H9 (cell line): ENCODE measurements around the gene HNF1B. TPM values are rescaled to one million over a fixed set of nuclear protein-coding genes. Genes with fewer than 3 reads are reported as not detected.

ENCODE experiments used
- DNase-seq: peaks from one replicate; pipeline ENCODE4 v3.0.0-alpha.2; 2017
- H2AFZ ChIP-seq: one replicate; pipeline ENCODE4 v1.6.1; 2013; ENCODE audit warnings: mild to moderate bottlenecking, low read length, control low read depth, moderate library complexity
- H2AK5ac ChIP-seq: 2 replicates; pipeline ENCODE4 v1.6.1; 2013; ENCODE audit warnings: low read length, control low read depth, mixed read lengths; ENCODE audit not compliant: insufficient read length
- H2BK120ac ChIP-seq: one replicate; pipeline ENCODE4 v1.6.1; 2013; ENCODE audit warnings: low read depth, mild to moderate bottlenecking, low read length, control low read depth, inconsistent platforms; ENCODE audit not compliant: poor library complexity, severe bottlenecking
- H2BK12ac ChIP-seq: 2 replicates; pipeline ENCODE4 v1.6.1; 2013; ENCODE audit warnings: low read length, control low read depth, mixed read lengths, low read depth; ENCODE audit not compliant: insufficient read length
- H2BK15ac ChIP-seq: 2 replicates; pipeline ENCODE4 v1.6.1; 2013; ENCODE audit warnings: low read depth, low read length, control low read depth
- H2BK20ac ChIP-seq: one replicate; pipeline ENCODE4 v1.6.1; 2013; ENCODE audit warnings: low read depth, mild to moderate bottlenecking, low read length, control low read depth, inconsistent platforms; ENCODE audit not compliant: poor library complexity, severe bottlenecking
- H2BK5ac ChIP-seq: 2 replicates; pipeline ENCODE4 v1.6.1; 2013; ENCODE audit warnings: low read length, control low read depth, mixed read lengths; ENCODE audit not compliant: insufficient read length
- H3K14ac ChIP-seq: 2 replicates; pipeline ENCODE4 v1.6.1; 2013; ENCODE audit warnings: low read length, control low read depth; ENCODE audit not compliant: insufficient read depth
- H3K18ac ChIP-seq: 2 replicates; pipeline ENCODE4 v1.6.1; 2013; ENCODE audit warnings: low read depth, mild to moderate bottlenecking, mixed read lengths, low read length, control low read depth; ENCODE audit not compliant: insufficient read length
- H3K23ac ChIP-seq: 2 replicates; pipeline ENCODE4 v1.6.1; 2013; ENCODE audit warnings: low read length, control low read depth, mixed read lengths, low read depth; ENCODE audit not compliant: insufficient read length
- H3K23me2 ChIP-seq: 2 replicates; pipeline ENCODE4 v1.6.1; 2013; ENCODE audit warnings: low read depth, mild to moderate bottlenecking, mixed read lengths, low read length, control low read depth; ENCODE audit not compliant: insufficient read length, poor library complexity, severe bottlenecking
- H3K27ac ChIP-seq: 2 replicates; pipeline ENCODE4 v1.5.1; 2013; ENCODE audit warnings: low read length, control low read depth, mixed read lengths, low read depth; ENCODE audit not compliant: insufficient read length
- H3K27me3 ChIP-seq: 2 replicates; pipeline ENCODE4 v1.6.1; 2013; ENCODE audit warnings: low read length, control low read depth, inconsistent platforms; ENCODE audit not compliant: insufficient read depth
- H3K4ac ChIP-seq: 2 replicates; pipeline ENCODE4 v1.6.1; 2013; ENCODE audit warnings: low read depth, mild to moderate bottlenecking, control low read depth, inconsistent platforms, low read length, moderate library complexity
- H3K4me1 ChIP-seq: 2 replicates; pipeline ENCODE4 v1.6.1; 2013; ENCODE audit warnings: low read length, control low read depth, inconsistent platforms; ENCODE audit not compliant: insufficient read depth
- H3K4me2 ChIP-seq: 2 replicates; pipeline ENCODE4 v1.6.1; 2013; ENCODE audit warnings: low read length, control low read depth, mixed read lengths; ENCODE audit not compliant: insufficient read length, insufficient read depth
- H3K56ac ChIP-seq: 2 replicates; pipeline ENCODE4 v1.6.1; 2013; ENCODE audit warnings: low read depth, mild to moderate bottlenecking, mixed read lengths, low read length, control low read depth; ENCODE audit not compliant: insufficient read length
- H3K79me1 ChIP-seq: 2 replicates; pipeline ENCODE4 v1.6.1; 2013; ENCODE audit warnings: low read depth, mild to moderate bottlenecking, moderate library complexity, low read length, control low read depth, inconsistent platforms; ENCODE audit not compliant: insufficient read depth, poor library complexity, severe bottlenecking
- H3K79me2 ChIP-seq: 2 replicates; pipeline ENCODE4 v1.6.1; 2013; ENCODE audit warnings: low read length, control low read depth, inconsistent platforms; ENCODE audit not compliant: insufficient read depth
- H3K9ac ChIP-seq: 2 replicates; pipeline ENCODE4 v1.6.1; 2013; ENCODE audit warnings: low read length, control low read depth, mixed read lengths; ENCODE audit not compliant: insufficient read length; ENCODE audit errors: extremely low read depth
- H3K9me3 ChIP-seq: one replicate; pipeline ENCODE4 v1.6.1; 2013; ENCODE audit warnings: low read depth, low read length, inconsistent platforms; ENCODE audit not compliant: control insufficient read depth
- H3T11ph ChIP-seq: one replicate; pipeline ENCODE4 v1.6.1; 2013; ENCODE audit warnings: mild to moderate bottlenecking, low read length, control low read depth, inconsistent platforms
- H4K20me1 ChIP-seq: one replicate; pipeline ENCODE4 v1.6.1; 2013; ENCODE audit not compliant: control insufficient read depth, insufficient read length, insufficient read depth
- H4K5ac ChIP-seq: 2 replicates; pipeline ENCODE4 v1.6.1; 2013; ENCODE audit warnings: low read depth, mild to moderate bottlenecking, mixed read lengths, low read length, control low read depth; ENCODE audit not compliant: insufficient read length
- H4K8ac ChIP-seq: replicated peaks from 2 replicates; pipeline ENCODE4 v1.6.1; 2013; ENCODE audit warnings: low read length, control low read depth, mixed read lengths, low read depth; ENCODE audit not compliant: insufficient read length
- H4K91ac ChIP-seq: 2 replicates; pipeline ENCODE4 v1.6.1; 2013; ENCODE audit warnings: low read depth, mild to moderate bottlenecking, moderate library complexity, mixed read lengths, low read length, control low read depth; ENCODE audit not compliant: insufficient read length
- H3K27ac Mint-ChIP-seq, 3 experiments: 2 replicates in 2 of 3; 3 replicates in 1 of 3; pipeline ENCODE4 v1.8.0; 2020 to 2021; ENCODE audit warnings: mixed read lengths in 3 of 3, mild to moderate bottlenecking in 1 of 3, moderate library complexity in 1 of 3
- H3K27me3 Mint-ChIP-seq: 2 replicates; pipeline ENCODE4 v1.8.0; 2021; ENCODE audit warnings: low read depth, mild to moderate bottlenecking, moderate library complexity, mixed read lengths
- H3K36me3 Mint-ChIP-seq, 3 experiments: 2 replicates in 2 of 3; 3 replicates in 1 of 3; pipeline ENCODE4 v1.8.0; 2020 to 2021; ENCODE audit warnings: low read depth in 3 of 3, mixed read lengths in 3 of 3; ENCODE audit not compliant: insufficient read depth in 1 of 3
- H3K4me1 Mint-ChIP-seq, 2 experiments: 2 replicates each; pipeline ENCODE4 v1.8.0; 2020; ENCODE audit warnings: mixed read lengths in 2 of 2
- H3K4me3 Mint-ChIP-seq, 2 experiments: 2 replicates in 1 of 2; 3 replicates in 1 of 2; pipeline ENCODE4 v1.8.0; 2020 to 2021; ENCODE audit warnings: mild to moderate bottlenecking in 2 of 2, mixed read lengths in 2 of 2, moderate library complexity in 1 of 2
- H3K9me3 Mint-ChIP-seq, 2 experiments: 2 replicates in 1 of 2; 3 replicates in 1 of 2; pipeline ENCODE4 v1.8.0; 2020; ENCODE audit warnings: mild to moderate bottlenecking in 2 of 2, mixed read lengths in 2 of 2, moderate library complexity in 1 of 2
- CTCF ChIP-seq: fragments of 200-600 bp; sonication (generic); conservative IDR thresholded peaks from 3 replicates; pipeline ENCODE4 v1.8.0; 2021; ENCODE audit warnings: antibody characterized with exemption, mild to moderate bottlenecking
- WGBS: extraction: QIAGEN DNeasy Blood & Tissue Kit; methylation state at CpG from one replicate; pipeline ENCODE4 v1.1.7; 2013; ENCODE audit warnings: missing lambda C conversion rate, low lambda C conversion rate, mixed read lengths; ENCODE audit not compliant: insufficient read length; ENCODE audit errors: extremely low coverage; 5-methylcytosine and 5-hydroxymethylcytosine counted together
- total RNA-seq: library from RNA; stranded (reverse); gene quantifications from 2 replicates; pipeline ENCODE4 v1.2.1, GENCODE V29; 2021

Gene HNF1B
- total RNA-seq, 1 experiment from 2014 or later, result not detected

DNA sequence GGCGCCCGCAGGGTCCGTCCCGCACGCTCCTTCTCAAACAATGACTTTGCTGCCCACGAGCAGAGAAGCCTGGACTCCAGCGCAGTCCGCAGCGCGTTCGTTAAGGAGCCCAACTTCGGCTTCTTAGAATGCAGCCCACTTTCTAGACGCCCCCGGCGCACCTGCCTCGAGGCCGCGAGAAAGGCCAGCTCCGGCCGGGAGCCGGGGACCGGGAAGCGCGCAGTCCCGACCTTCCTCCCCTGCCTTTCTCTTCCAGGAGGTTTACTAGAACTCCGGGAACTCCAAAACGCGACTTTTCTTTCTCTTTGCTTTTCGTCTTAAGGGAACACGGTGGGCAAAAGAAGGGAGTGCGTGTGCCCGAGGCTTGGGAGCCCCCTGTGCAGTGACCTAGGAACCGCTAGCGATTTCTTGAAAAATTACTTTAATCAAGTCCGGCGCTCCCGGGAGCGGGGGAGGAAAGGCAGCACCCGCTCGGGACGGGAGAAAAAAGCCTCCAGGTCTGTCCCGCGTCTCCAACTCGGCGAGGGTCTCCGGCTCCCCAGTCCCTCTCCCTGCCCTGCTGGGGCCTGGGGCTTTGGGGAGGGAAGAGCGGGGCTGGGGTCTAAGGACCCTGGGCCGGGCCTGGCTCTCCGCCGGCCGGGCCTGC lies 2.6 kb downstream of the HNF1B start:
- Mint-ChIP-seq H3K4me3 (peak overlapping the region; percentile 58 to 87), H3K36me3 (no peaks in the 10 kb centered on the region), H3K27me3 (peaks cover 98% of the 10 kb centered on the region), H3K27ac (no peak overlapping the region), H3K9me3 (peaks cover 0 to 3% of the 10 kb centered on the region in 2 experiments; a peak in 1 of 5 replicates), H3K4me1 (peaks cover 16 to 25% of the 10 kb centered on the region in 2 experiments)
- no peak overlapping the region for H4K5ac ChIP-seq
- no peak overlapping the region for H3K23ac ChIP-seq
- H3K9me3 ChIP-seq, result no peaks in the 10 kb centered on the region
- peaks cover 80% of the 10 kb centered on the region for H3K27me3 ChIP-seq
- H3K18ac ChIP-seq, result no peak overlapping the region
- no CpG with 5 or more reads among the region's 51 CpGs for WGBS
- DNase-seq, result peak; percentile 72
- no peak overlapping the region for H4K8ac ChIP-seq
- no peak overlapping the region for H2BK15ac ChIP-seq
- H2BK12ac ChIP-seq, result no peak overlapping the region
- H4K91ac ChIP-seq, result no peak overlapping the region
- H3T11ph ChIP-seq, result no peak overlapping the region
- H3K23me2 ChIP-seq, result peaks cover 29% of the 10 kb centered on the region
- H4K20me1 ChIP-seq, result no peaks in the 10 kb centered on the region
- no peak overlapping the region for H3K9ac ChIP-seq
- no peak overlapping the region for H2BK20ac ChIP-seq
- no peak for TF ChIP-seq CTCF
- no peak overlapping the region for H2BK5ac ChIP-seq
- no peaks in the 10 kb centered on the region for H3K79me2 ChIP-seq
- no peak overlapping the region for H3K4ac ChIP-seq
- H3K4me1 ChIP-seq, result no peaks in the 10 kb centered on the region
- no peak overlapping the region for H2AFZ ChIP-seq
- H2BK120ac ChIP-seq, result no peak overlapping the region
- no peak overlapping the region for H3K27ac ChIP-seq
- no peak overlapping the region for H2AK5ac ChIP-seq
- no peak overlapping the region for H3K14ac ChIP-seq
- H3K4me2 ChIP-seq, result peak overlapping the region; percentile 82
- H3K56ac ChIP-seq, result no peak overlapping the region
- H3K79me1 ChIP-seq, result no peaks in the 10 kb centered on the region
